Calu3 (cell line): ENCODE data around the gene GLT1D1. TPM values are rescaled to one million over a fixed set of nuclear protein-coding genes. Genes with fewer than 3 reads are reported as not detected.

ENCODE experiments used
- BruUV-seq: library from RNA; stranded (reverse); fragments of 400-500 nt; replicated peaks from 2 replicates; lab custom pipeline; 2021; lab: Mats Ljungman, UMichigan
- CTCF ChIA-PET: fragments of 300-600 bp; sonication (Branson Sonifier 250); formaldehyde crosslinking; loops from one replicate; lab custom pipeline; 2022; ENCODE audit warnings: antibody characterized with exemption; lab: Charles Lee
- DNase-seq: peaks from one replicate; pipeline ENCODE4 v3.0.0; 2022
- H3K27ac Mint-ChIP-seq: one replicate; pipeline ENCODE4 v1.8.0; 2022; ENCODE audit warnings: mixed read lengths; ENCODE audit not compliant: unreplicated experiment
- H3K27me3 Mint-ChIP-seq: one replicate; pipeline ENCODE4 v1.8.0; 2022; ENCODE audit warnings: mixed read lengths; ENCODE audit not compliant: unreplicated experiment
- H3K36me3 Mint-ChIP-seq: one replicate; pipeline ENCODE4 v1.8.0; 2022; ENCODE audit warnings: mild to moderate bottlenecking, moderate library complexity, mixed read lengths; ENCODE audit not compliant: insufficient read depth, unreplicated experiment
- H3K4me1 Mint-ChIP-seq: one replicate; pipeline ENCODE4 v1.8.0; 2022; ENCODE audit warnings: mild to moderate bottlenecking, low read depth, mixed read lengths; ENCODE audit not compliant: unreplicated experiment
- H3K4me3 Mint-ChIP-seq: one replicate; pipeline ENCODE4 v1.8.0; 2022; ENCODE audit warnings: mild to moderate bottlenecking, low read depth, moderate library complexity, mixed read lengths; ENCODE audit not compliant: unreplicated experiment
- H3K9me3 Mint-ChIP-seq: one replicate; pipeline ENCODE4 v1.8.0; 2022; ENCODE audit warnings: low read depth, mixed read lengths; ENCODE audit not compliant: unreplicated experiment
- intact Hi-C: fragments of 100-400 bp; cut with micrococcal nuclease; formaldehyde crosslinking; loops from one replicate; pipeline ENCODE4 v1.10.0; 2022; ENCODE audit not compliant: unreplicated experiment
- total RNA-seq: library from RNA; stranded (reverse); gene quantifications from 2 replicates; pipeline ENCODE4 v1.2.3, GENCODE V29; 2022
- TF ChIP-seq, protein P1 (sequence below): fragments of 200-600 bp; IDR thresholded peaks from one replicate; pipeline ENCODE4 v1.8.0; 2022; ENCODE audit warnings: antibody characterized with exemption; ENCODE audit not compliant: unreplicated experiment

Gene GLT1D1
- total RNA-seq, 1 experiment from 2014 or later, result not detected

DNA sequence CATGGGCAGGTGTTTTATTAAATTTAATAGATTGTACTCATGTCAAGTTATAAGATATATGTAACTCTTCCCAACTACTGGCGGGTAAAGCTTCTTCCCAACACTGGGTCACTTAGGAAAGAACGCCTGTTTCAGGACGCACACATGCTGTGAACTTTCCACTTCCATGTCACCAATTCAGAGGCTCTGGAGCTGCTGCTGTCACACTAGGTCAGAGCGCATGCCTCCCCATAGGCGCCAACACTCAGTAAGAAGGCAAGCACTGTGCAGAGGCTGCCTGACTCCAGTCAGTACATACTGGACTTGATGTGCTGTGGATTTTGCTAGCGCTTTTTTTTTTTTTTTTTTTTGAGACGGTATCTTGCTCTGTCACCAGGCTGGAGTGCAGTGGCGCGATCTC lies 46.7 kb upstream of the GLT1D1 start:
- no peaks in the 10 kb centered on the region for H3K9me3 Mint-ChIP-seq
- no peak overlapping the region for H3K27ac Mint-ChIP-seq
- TF ChIP-seq, protein P1, sequence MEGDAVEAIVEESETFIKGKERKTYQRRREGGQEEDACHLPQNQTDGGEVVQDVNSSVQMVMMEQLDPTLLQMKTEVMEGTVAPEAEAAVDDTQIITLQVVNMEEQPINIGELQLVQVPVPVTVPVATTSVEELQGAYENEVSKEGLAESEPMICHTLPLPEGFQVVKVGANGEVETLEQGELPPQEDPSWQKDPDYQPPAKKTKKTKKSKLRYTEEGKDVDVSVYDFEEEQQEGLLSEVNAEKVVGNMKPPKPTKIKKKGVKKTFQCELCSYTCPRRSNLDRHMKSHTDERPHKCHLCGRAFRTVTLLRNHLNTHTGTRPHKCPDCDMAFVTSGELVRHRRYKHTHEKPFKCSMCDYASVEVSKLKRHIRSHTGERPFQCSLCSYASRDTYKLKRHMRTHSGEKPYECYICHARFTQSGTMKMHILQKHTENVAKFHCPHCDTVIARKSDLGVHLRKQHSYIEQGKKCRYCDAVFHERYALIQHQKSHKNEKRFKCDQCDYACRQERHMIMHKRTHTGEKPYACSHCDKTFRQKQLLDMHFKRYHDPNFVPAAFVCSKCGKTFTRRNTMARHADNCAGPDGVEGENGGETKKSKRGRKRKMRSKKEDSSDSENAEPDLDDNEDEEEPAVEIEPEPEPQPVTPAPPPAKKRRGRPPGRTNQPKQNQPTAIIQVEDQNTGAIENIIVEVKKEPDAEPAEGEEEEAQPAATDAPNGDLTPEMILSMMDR, result no peak
- no peak overlapping the region for H3K4me3 Mint-ChIP-seq
- H3K27me3 Mint-ChIP-seq, result no peaks in the 10 kb centered on the region
- H3K36me3 Mint-ChIP-seq, result peaks cover 18% of the 10 kb centered on the region
- intact Hi-C loops, result no loop called here
- H3K4me1 Mint-ChIP-seq, result peaks cover 14% of the 10 kb centered on the region
- DNase-seq, result no peak
- CTCF ChIA-PET, result interaction anchor here (0.7 kb wide), 1 partner anchor 18 kb away, joined by 4 read pairs; no protein-coding TSS in a partner anchor
- BruUV-seq, result no TSS peak

DNA sequence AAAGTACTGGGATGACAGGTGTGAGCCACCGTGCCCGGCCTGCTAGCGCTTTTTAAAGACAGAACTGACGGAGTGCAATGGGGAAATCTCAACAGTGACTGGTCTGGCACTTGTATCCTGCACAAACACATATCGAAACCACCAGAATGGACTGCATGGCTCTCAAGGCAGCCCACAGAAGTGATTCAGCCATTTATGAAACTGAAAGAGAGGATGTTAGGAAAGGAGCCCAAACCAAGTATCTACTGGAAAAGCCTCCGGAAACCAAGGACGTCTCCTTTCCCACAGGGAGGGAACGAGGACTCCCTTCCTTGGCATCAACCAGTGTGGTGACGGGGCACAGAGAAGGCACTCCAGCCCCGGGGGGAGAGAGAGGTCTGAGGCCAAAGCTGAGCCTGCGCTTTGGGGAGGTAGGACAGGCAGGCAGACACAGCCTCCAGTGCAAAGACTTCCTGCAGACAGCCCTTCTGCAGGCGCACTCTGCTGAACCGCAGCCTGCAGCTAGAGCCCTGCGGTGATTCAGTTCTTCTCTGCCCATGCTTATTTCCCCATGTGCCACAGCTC lies 46.0 kb upstream of the GLT1D1 start:
- Mint-ChIP-seq H3K4me1 (peaks cover 8% of the 10 kb centered on the region), H3K9me3 (no peaks in the 10 kb centered on the region), H3K4me3 (no peak overlapping the region), H3K27ac (no peak overlapping the region), H3K27me3 (no peaks in the 10 kb centered on the region), H3K36me3 (peaks cover 25% of the 10 kb centered on the region)
- no peak for DNase-seq
- intact Hi-C loops, result no loop called here
- no TSS peak for BruUV-seq
- CTCF ChIA-PET, result no interaction called here
- TF ChIP-seq, protein P1, result no peak

DNA sequence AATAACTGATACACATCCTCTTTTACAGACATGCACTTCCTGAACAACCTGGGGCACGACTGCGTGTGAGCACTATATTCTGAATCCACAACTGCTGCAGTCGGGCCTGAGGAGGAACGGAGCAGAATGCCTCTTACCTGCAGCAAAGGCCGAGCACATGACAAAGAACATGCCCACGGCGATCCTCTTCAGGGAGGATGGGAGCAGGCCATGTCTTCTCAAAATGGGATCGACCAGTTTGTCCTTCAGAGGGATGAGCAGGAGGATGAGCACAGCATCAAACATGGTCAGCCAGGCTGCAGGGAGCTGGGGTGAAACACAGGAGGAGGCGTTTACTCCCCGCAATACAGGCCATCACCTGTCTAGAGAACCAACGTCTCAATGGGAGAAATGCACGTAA lies 44.6 kb upstream of the GLT1D1 start:
- no peaks in the 10 kb centered on the region for H3K4me1 Mint-ChIP-seq
- CTCF ChIA-PET, result no interaction called here
- H3K27ac Mint-ChIP-seq, result no peak overlapping the region
- TF ChIP-seq, protein P1, result no peak
- H3K4me3 Mint-ChIP-seq, result no peak overlapping the region
- no TSS peak for BruUV-seq
- H3K27me3 Mint-ChIP-seq, result no peaks in the 10 kb centered on the region
- DNase-seq, result no peak
- H3K36me3 Mint-ChIP-seq, result peaks cover 29% of the 10 kb centered on the region
- intact Hi-C loops, result no loop called here
- H3K9me3 Mint-ChIP-seq, result no peaks in the 10 kb centered on the region

GRCh38 chr12:128810182-128811127 lies 42.8 kb upstream of the GLT1D1 start:
- no TSS peak for BruUV-seq
- DNase-seq, result no peak
- Mint-ChIP-seq H3K9me3 (no peaks in the 10 kb centered on the region), H3K27me3 (no peaks in the 10 kb centered on the region), H3K4me3 (no peak overlapping the region), H3K27ac (no peak overlapping the region), H3K4me1 (no peaks in the 10 kb centered on the region), H3K36me3 (peaks cover 29% of the 10 kb centered on the region)
- CTCF ChIA-PET, result no interaction called here
- intact Hi-C loops, result no loop called here
- TF ChIP-seq, protein P1, result no peak
